ENCODE measurements around the gene CTNNA3.

The CTNNA3 gene

GRCh38 chr10:66996996-66997395, 699.0 kb downstream of the CTNNA3 start:
- no peak for DNase-seq

GRCh38 chr10:66990143-66990830, 705.7 kb downstream of the CTNNA3 start:
- no peak for DNase-seq

GRCh38 chr10:66983475-66983818, 712.5 kb downstream of the CTNNA3 start:
- no peak for DNase-seq

- no peak for DNase-seq
These were observed 713.1 kb downstream of the CTNNA3 start for GRCh38 chr10:66982792-66983474.

GRCh38 chr10:66982053-66982420, 714.0 kb downstream of the CTNNA3 start:
- no peak for DNase-seq

- no peak for DNase-seq
These were observed 714.5 kb downstream of the CTNNA3 start for GRCh38 chr10:66981361-66982052.

GRCh38 chr10:66980246-66980815, 715.7 kb downstream of the CTNNA3 start:
- no peak for DNase-seq

- DNase-seq = no peak
These were observed 731.0 kb downstream of the CTNNA3 start for GRCh38 chr10:66964946-66965345.

GRCh38 chr10:66958466-66958865, 737.5 kb downstream of the CTNNA3 start:
- DNase-seq = no peak

- no peak for DNase-seq
These were observed 744.1 kb downstream of the CTNNA3 start for GRCh38 chr10:66951896-66952295.

- DNase-seq = no peak
These were observed 752.4 kb downstream of the CTNNA3 start for GRCh38 chr10:66943590-66943989.

GRCh38 chr10:66942407-66942806, 753.6 kb downstream of the CTNNA3 start:
- DNase-seq = no peak

- DNase-seq = no peak
These were observed 754.5 kb downstream of the CTNNA3 start for GRCh38 chr10:66941491-66941890.

GRCh38 chr10:66940965-66941364, 755.0 kb downstream of the CTNNA3 start:
- no peak for DNase-seq

- DNase-seq = no peak
These were observed 761.3 kb downstream of the CTNNA3 start for GRCh38 chr10:66934711-66935110.

GRCh38 chr10:66931949-66932343, 764.0 kb downstream of the CTNNA3 start:
- DNase-seq = no peak

- DNase-seq = peak in 1 of 2 experiments; percentile 29
These were observed 764.6 kb downstream of the CTNNA3 start for GRCh38 chr10:66931340-66931948.

- no peak for DNase-seq
These were observed 766.6 kb downstream of the CTNNA3 start for GRCh38 chr10:66929375-66929774.

- DNase-seq = no peak
These were observed 767.2 kb downstream of the CTNNA3 start for GRCh38 chr10:66928776-66929175.

- DNase-seq = peak in 1 of 2 experiments; percentile 37
These were observed 767.8 kb downstream of the CTNNA3 start for GRCh38 chr10:66927971-66928770.

- no peak for DNase-seq
These were observed 768.6 kb downstream of the CTNNA3 start for GRCh38 chr10:66927251-66927935.

- DNase-seq = no peak
These were observed 769.2 kb downstream of the CTNNA3 start for GRCh38 chr10:66926841-66927240.
